Measurements from ENCODE around the gene CTSW. TPM values are rescaled to one million over a fixed set of nuclear protein-coding genes. Genes with fewer than 3 reads are reported as not detected.
"Not testable (repeated sequence)": the region's sequence is repeated elsewhere in the genome, so short reads cannot be mapped to it uniquely, and the experiment has no call there.

Gene CTSW
- 1 to 10 TPM in 2 of 4 donors, not detected in 2; 1.1 to 1.8 TPM for total RNA-seq

GRCh38 chr11:65879617-65880016 is at the start of gene CTSW:
TSS of gene CTSW (plus strand) at chr11:65879837. CDS start at chr11:65879855, 18 bp downstream.
- DNase-seq: no peak
- H3K36me3 ChIP-seq: peaks cover 0 to 5% (median 0%) of the 10 kb centered on the region in 4 donors
- H3K4me3 ChIP-seq: no peak within 1 kb of the TSS
- H3K9me3 ChIP-seq: no peaks in the 10 kb centered on the region
- no peak within 1 kb of the TSS for H3K27ac ChIP-seq
- H3K4me1 ChIP-seq: peaks cover 0 to 3% (median 0%) of the 10 kb centered on the region in 4 donors
- 67% methylated on average over 7 of the region's 7 CpGs; no CpG with 5 or more reads in 1 of the 2 donors for WGBS, 2 donors (ENCODE audit: low coverage in 1 of 2)
- TF ChIP-seq POLR2AphosphoS5 (IDR thresholded peaks at IDR 0.05) (no peak), EP300 (IDR thresholded peaks at IDR 0.05; ENCODE audit: low read depth) (no peak), CTCF (IDR thresholded peaks at IDR 0.05) (no peak), POLR2A (IDR thresholded peaks at IDR 0.05) (no peak)
- no peaks in the 10 kb centered on the region for H3K27me3 ChIP-seq
- intact Hi-C loops (cut with DNase I; ENCODE audit: low total_unique reads): loop anchor here (5.0 kb wide), 1 partner anchor 113 kb away; no protein-coding TSS in a partner anchor
- in situ Hi-C loops (cut with MboI; ENCODE audit: low pct_ligation_motif_present in 1 of 4, low pct_unique_long_range_greater_than_20kb in 1 of 4, low sequenced_read_pairs in 3 of 4): loop anchor here (10.0 to 25.0 kb wide), 3 partner anchors 105 to 115 kb away; no protein-coding TSS in a partner anchor

- H3K4me3 ChIP-seq; H3K27ac ChIP-seq; DNase-seq; in situ Hi-C loops (cut with MboI; ENCODE audit: low pct_ligation_motif_present in 1 of 4, low pct_unique_long_range_greater_than_20kb in 1 of 4, low sequenced_read_pairs in 3 of 4); intact Hi-C loops (cut with DNase I; ENCODE audit: low total_unique reads); H3K36me3 ChIP-seq; H3K9me3 ChIP-seq; H3K27me3 ChIP-seq: not testable (repeated sequence)
- H3K4me1 ChIP-seq: peaks cover 6 to 28% (median 15%) of the 10 kb centered on the region in 4 donors
These were observed 47.4 kb upstream of the CTSW start for GRCh38 chr11:65832231-65832630.

- DNase-seq: peak; percentile 97
- TF ChIP-seq EP300 (IDR thresholded peaks at IDR 0.05; ENCODE audit: low read depth): no peak
- TF ChIP-seq POLR2A (IDR thresholded peaks at IDR 0.05): no peak
- no peak for TF ChIP-seq CTCF (IDR thresholded peaks at IDR 0.05)
- TF ChIP-seq POLR2AphosphoS5 (IDR thresholded peaks at IDR 0.05): no peak
- Histone ChIP-seq H3K36me3 (no peaks in the 10 kb centered on the region), H3K27me3 (no peaks in the 10 kb centered on the region), H3K4me1 (peaks cover 6 to 16% (median 11%) of the 10 kb centered on the region in 4 donors), H3K27ac (peak within 1 kb of the TSS; percentile 36 to 66 (median 44)), H3K4me3 (peak within 1 kb of the TSS; percentile 36 to 61 (median 48)), H3K9me3 (no peaks in the 10 kb centered on the region)
- in situ Hi-C loops (cut with MboI; ENCODE audit: low pct_ligation_motif_present in 1 of 4, low pct_unique_long_range_greater_than_20kb in 1 of 4, low sequenced_read_pairs in 3 of 4) (no loop called here), intact Hi-C loops (cut with DNase I; ENCODE audit: low total_unique reads) (no loop called here)
- WGBS, 2 donors (ENCODE audit: low coverage in 1 of 2): 0 to 6% methylated on average over 5 to 60 of the region's 63 CpGs
These were observed 46.2 kb upstream of the CTSW start, which contains the start of gene SNX32 for GRCh38 chr11:65833297-65834030. TSS of gene SNX32 (plus strand) at chr11:65833963. CDS start at chr11:65834066, 103 bp downstream.

- no peak for TF ChIP-seq EP300 (IDR thresholded peaks at IDR 0.05; ENCODE audit: low read depth)
- no peak for TF ChIP-seq CTCF (IDR thresholded peaks at IDR 0.05)
- no peak for TF ChIP-seq POLR2A (IDR thresholded peaks at IDR 0.05)
- TF ChIP-seq POLR2AphosphoS5 (IDR thresholded peaks at IDR 0.05): no peak
- in situ Hi-C loops (cut with MboI; ENCODE audit: low pct_ligation_motif_present in 1 of 4, low pct_unique_long_range_greater_than_20kb in 1 of 4, low sequenced_read_pairs in 3 of 4) (no loop called here), intact Hi-C loops (cut with DNase I; ENCODE audit: low total_unique reads) (no loop called here)
- DNase-seq: no peak
- Histone ChIP-seq H3K27ac (no peak overlapping the region), H3K27me3 (no peaks in the 10 kb centered on the region), H3K36me3 (no peaks in the 10 kb centered on the region), H3K4me1 (peaks cover 6 to 16% (median 11%) of the 10 kb centered on the region in 4 donors), H3K9me3 (no peaks in the 10 kb centered on the region), H3K4me3 (peak overlapping the region in 3 of 4 donors; percentile 36 to 61 (median 52))
- WGBS, 2 donors (ENCODE audit: low coverage in 1 of 2): 30% methylated on average over 6 of the region's 6 CpGs; no CpG with 5 or more reads in 1 of the 2 donors
These were observed 45.4 kb upstream of the CTSW start for GRCh38 chr11:65834202-65834601.

All from transverse colon (tissue), 4 donors.